A673 (cell line): ENCODE results near the gene TMPRSS6.

Experiments
- CTCF ChIP-seq: fragments of 300-800, 200-600 bp; sonication (generic); conservative IDR thresholded peaks from 2 replicates; pipeline ENCODE4 v1.5.1; 2017; ENCODE audit warnings: low read depth, mild to moderate bottlenecking, antibody characterized with exemption, low read length, moderate library complexity, mixed read lengths
- EZH2 ChIP-seq: fragments of 200-600 bp; sonication (generic); IDR thresholded peaks from 2 replicates; pipeline ENCODE4 v1.6.1; 2017; ENCODE audit warnings: borderline replicate concordance, low read depth, mild to moderate bottlenecking, mixed read lengths, antibody characterized with exemption, low read length; ENCODE audit not compliant: poor library complexity, severe bottlenecking

DNA sequence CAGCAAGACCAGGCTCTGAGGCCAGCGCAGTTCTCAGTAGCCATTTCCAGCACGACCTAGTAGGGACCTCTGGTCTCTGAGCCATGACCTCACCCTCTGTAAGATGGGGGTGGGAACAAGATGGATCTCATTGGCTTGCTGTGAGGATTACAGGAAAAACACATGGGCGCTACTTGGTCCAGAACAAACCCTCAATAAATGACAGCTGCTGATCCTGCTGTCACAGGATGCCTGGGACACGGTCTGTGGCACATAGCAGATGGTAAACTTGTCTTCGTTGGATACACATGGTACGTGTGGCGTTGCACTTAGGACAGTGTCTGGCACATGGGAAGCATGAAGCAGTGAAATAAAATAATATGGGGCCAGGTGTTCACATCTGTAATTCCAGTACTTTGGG, 62.5 kb downstream of the TMPRSS6 start:
- no peak for TF ChIP-seq CTCF
- no peak for TF ChIP-seq EZH2
